NOMO-1 treated with DMSO at 0.1 percent for 48 hours (cell line): Measurements from ENCODE around the gene PLSCR3.
A peak's percentile ranks its signal among the peaks of the same experiment; 100 is the strongest.

Source experiments
- DNase-seq: peaks from one replicate; lab custom pipeline; 2025; ENCODE audit not compliant: unreplicated experiment; lab: John Stamatoyannopoulos, UW

PLSCR3 gene

GRCh38 chr17:7407082-7407481 is 12.8 kb upstream of the PLSCR3 start:
- no peak for DNase-seq

GRCh38 chr17:7406235-7406825 is 12.0 kb upstream of the PLSCR3 start:
- DNase-seq = no peak

- no peak for DNase-seq
Measured at GRCh38 chr17:7405350-7406234, 11.3 kb upstream of the PLSCR3 start.

- no peak for DNase-seq
Measured at GRCh38 chr17:7404737-7405349, 10.5 kb upstream of the PLSCR3 start.

- peak; percentile 98 for DNase-seq
Measured at GRCh38 chr17:7403977-7404736, 9.8 kb upstream of the PLSCR3 start, which contains the start of gene TMEM256. TMEM256 (minus strand) TSS chr17:7404097; CDS start chr17:7404084, 13 bp downstream.

GRCh38 chr17:7403727-7403976 is 9.3 kb upstream of the PLSCR3 start:
- DNase-seq = peak; percentile 63

- no peak for DNase-seq
Measured at GRCh38 chr17:7403043-7403726, 8.9 kb upstream of the PLSCR3 start.

GRCh38 chr17:7398612-7399011 is 4.3 kb upstream of the PLSCR3 start:
- DNase-seq = no peak

GRCh38 chr17:7396147-7396546 is 1.8 kb upstream of the PLSCR3 start:
- DNase-seq = no peak

- DNase-seq = peak; percentile 14
Measured at GRCh38 chr17:7393613-7394451, 493 bp downstream of the PLSCR3 start.

GRCh38 chr17:7392696-7393612 is 1.4 kb downstream of the PLSCR3 start:
- DNase-seq = no peak

- DNase-seq = no peak
Measured at GRCh38 chr17:7391307-7391706, 3.0 kb downstream of the PLSCR3 start.

GRCh38 chr17:7389924-7390910 is 4.1 kb downstream of the PLSCR3 start:
- DNase-seq = no peak

- DNase-seq = no peak
Measured at GRCh38 chr17:7388856-7389255, 5.5 kb downstream of the PLSCR3 start.

- no peak for DNase-seq
Measured at GRCh38 chr17:7384489-7385081, 9.7 kb downstream of the PLSCR3 start.

- peak; percentile 17 for DNase-seq
Measured at GRCh38 chr17:7383742-7384488, 10.4 kb downstream of the PLSCR3 start.

GRCh38 chr17:7383371-7383741 is 11.0 kb downstream of the PLSCR3 start:
- DNase-seq = no peak
